ENCODE data around the gene HHATL.

The HHATL gene

DNA sequence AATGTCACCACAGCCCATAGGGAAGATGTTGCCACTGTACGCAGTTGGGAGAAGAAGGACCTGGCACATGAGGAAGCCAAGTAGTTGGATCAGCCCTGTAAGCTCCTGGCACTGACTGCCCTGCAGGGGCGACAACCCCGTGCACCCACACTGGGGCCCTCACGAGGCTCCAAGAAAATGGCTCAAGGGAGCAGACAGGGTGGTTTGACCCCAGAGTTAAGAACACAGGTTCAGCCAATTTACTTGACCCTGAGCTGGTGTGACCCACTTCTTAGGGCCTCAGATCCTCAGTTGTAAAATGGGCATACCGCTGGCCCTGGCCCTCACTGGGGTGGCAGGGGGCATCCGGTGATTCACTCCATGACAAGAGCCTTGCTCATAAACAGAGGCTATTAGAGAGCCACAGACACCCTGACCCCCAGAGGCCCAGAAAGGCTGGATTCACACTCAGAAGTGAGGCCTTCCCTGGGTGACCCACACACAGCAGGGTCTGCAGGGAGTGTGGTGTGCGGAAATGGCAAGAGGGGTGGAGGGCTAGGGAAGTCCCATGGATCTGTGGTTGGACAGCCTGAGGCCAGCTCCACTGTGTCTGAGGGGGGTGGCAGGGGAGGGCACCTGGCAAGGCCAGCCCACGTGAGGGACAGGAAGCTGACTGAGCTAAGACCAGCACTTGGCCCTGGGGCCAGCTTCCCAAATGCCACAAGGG is 1.7 kb upstream of the HHATL start:
- TF ChIP-seq, protein P1, sequence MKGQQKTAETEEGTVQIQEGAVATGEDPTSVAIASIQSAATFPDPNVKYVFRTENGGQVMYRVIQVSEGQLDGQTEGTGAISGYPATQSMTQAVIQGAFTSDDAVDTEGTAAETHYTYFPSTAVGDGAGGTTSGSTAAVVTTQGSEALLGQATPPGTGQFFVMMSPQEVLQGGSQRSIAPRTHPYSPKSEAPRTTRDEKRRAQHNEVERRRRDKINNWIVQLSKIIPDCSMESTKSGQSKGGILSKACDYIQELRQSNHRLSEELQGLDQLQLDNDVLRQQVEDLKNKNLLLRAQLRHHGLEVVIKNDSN (IDR thresholded peaks at IDR 0.05) = no peak
- TF ChIP-seq TCF12 (IDR thresholded peaks at IDR 0.05; ENCODE audit: low read depth) (no peak), NFIC (IDR thresholded peaks at IDR 0.05) (no peak), RAD21 (IDR thresholded peaks at IDR 0.05; ENCODE audit: low read depth) (no peak), CEBPB (IDR thresholded peaks at IDR 0.05) (no peak), YY1 (IDR thresholded peaks at IDR 0.05; ENCODE audit: low read depth) (no peak), TAF1 (IDR thresholded peaks at IDR 0.05; ENCODE audit: low read depth) (no peak), ZBTB7A (IDR thresholded peaks at IDR 0.05; ENCODE audit: low read depth) (no peak), EGR1 (IDR thresholded peaks at IDR 0.05) (no peak), FOXM1 (IDR thresholded peaks at IDR 0.05; ENCODE audit: borderline replicate concordance, low read depth) (no peak), TEAD4 (IDR thresholded peaks at IDR 0.05) (no peak), CREB1 (IDR thresholded peaks at IDR 0.05; ENCODE audit: low read depth) (no peak), EP300 (IDR thresholded peaks at IDR 0.05; ENCODE audit: borderline replicate concordance) (no peak)
- TF ChIP-seq, protein P2, sequence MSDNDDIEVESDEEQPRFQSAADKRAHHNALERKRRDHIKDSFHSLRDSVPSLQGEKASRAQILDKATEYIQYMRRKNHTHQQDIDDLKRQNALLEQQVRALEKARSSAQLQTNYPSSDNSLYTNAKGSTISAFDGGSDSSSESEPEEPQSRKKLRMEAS (IDR thresholded peaks at IDR 0.05) = no peak
- TF ChIP-seq, protein P3, sequence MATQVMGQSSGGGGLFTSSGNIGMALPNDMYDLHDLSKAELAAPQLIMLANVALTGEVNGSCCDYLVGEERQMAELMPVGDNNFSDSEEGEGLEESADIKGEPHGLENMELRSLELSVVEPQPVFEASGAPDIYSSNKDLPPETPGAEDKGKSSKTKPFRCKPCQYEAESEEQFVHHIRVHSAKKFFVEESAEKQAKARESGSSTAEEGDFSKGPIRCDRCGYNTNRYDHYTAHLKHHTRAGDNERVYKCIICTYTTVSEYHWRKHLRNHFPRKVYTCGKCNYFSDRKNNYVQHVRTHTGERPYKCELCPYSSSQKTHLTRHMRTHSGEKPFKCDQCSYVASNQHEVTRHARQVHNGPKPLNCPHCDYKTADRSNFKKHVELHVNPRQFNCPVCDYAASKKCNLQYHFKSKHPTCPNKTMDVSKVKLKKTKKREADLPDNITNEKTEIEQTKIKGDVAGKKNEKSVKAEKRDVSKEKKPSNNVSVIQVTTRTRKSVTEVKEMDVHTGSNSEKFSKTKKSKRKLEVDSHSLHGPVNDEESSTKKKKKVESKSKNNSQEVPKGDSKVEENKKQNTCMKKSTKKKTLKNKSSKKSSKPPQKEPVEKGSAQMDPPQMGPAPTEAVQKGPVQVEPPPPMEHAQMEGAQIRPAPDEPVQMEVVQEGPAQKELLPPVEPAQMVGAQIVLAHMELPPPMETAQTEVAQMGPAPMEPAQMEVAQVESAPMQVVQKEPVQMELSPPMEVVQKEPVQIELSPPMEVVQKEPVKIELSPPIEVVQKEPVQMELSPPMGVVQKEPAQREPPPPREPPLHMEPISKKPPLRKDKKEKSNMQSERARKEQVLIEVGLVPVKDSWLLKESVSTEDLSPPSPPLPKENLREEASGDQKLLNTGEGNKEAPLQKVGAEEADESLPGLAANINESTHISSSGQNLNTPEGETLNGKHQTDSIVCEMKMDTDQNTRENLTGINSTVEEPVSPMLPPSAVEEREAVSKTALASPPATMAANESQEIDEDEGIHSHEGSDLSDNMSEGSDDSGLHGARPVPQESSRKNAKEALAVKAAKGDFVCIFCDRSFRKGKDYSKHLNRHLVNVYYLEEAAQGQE (IDR thresholded peaks at IDR 0.05; ENCODE audit: low read depth) = no peak

DNA sequence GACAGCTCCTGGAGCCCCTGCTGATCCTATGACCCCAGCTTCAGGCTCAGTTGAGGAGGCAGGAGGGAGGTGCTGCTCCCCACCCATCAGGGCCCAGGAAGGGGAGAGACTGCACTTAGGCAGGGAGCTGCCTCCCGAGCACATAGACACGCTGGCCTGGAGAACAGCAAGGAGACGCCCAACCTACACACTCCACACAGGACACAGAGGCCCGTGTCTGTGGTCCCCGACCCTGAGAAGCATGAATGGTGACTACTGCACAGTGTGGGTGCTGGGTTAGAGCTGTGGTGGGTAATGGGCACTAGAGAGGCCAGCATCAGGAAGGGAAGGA is 1.1 kb upstream of the HHATL start:
- TF ChIP-seq TAF1 (IDR thresholded peaks at IDR 0.05; ENCODE audit: low read depth) (no peak), ZBTB7A (IDR thresholded peaks at IDR 0.05; ENCODE audit: low read depth) (no peak), YY1 (IDR thresholded peaks at IDR 0.05; ENCODE audit: low read depth) (no peak), CREB1 (IDR thresholded peaks at IDR 0.05; ENCODE audit: low read depth) (no peak), EGR1 (IDR thresholded peaks at IDR 0.05) (no peak), NFIC (IDR thresholded peaks at IDR 0.05) (no peak), EP300 (IDR thresholded peaks at IDR 0.05; ENCODE audit: borderline replicate concordance) (no peak), FOXM1 (IDR thresholded peaks at IDR 0.05; ENCODE audit: borderline replicate concordance, low read depth) (no peak), CEBPB (IDR thresholded peaks at IDR 0.05) (no peak), TEAD4 (IDR thresholded peaks at IDR 0.05) (no peak)
- TF ChIP-seq, protein P2 (IDR thresholded peaks at IDR 0.05) = no peak
- TF ChIP-seq, protein P3 (IDR thresholded peaks at IDR 0.05; ENCODE audit: low read depth) = no peak

DNA sequence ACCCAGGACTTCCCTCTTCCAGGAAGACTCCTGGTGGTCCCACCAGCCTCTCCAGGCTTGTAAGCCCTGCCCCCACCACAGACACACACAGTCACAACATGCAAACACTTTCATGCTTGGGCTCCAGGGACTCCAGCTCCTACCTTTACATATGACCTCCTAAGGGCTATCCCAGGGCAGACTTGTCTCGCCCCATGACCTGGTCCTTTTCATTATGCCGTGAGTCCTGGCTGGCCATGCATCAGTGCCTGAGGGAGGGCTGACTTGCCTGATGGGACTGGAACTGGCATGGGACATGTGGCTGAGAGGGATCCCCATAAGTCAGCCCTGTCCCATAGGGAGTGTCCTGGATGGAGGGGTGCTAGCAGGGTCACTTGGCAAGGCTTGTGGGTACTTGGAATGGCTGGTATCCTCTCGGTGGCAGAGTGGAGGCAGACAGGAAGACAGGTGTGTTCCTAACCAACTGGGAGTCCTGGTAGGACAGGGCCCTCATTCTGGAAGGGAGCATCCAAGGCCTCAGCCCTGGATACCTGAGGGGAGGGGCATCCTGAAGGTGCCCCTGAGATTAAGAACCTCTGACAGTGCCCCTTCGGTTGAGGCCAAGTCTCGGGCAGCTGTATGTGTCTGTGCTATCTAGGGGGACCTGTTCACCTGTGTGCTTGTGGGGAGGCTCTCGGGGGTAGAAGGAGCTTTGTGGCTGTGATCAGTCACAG is 540 bp upstream of the HHATL start:
- TF ChIP-seq TCF12 (IDR thresholded peaks at IDR 0.05; ENCODE audit: low read depth) (no peak), EGR1 (IDR thresholded peaks at IDR 0.05) (no peak), CREB1 (IDR thresholded peaks at IDR 0.05; ENCODE audit: low read depth) (no peak), TAF1 (IDR thresholded peaks at IDR 0.05; ENCODE audit: low read depth) (no peak), CEBPB (IDR thresholded peaks at IDR 0.05) (no peak), RAD21 (IDR thresholded peaks at IDR 0.05; ENCODE audit: low read depth) (no peak), FOXM1 (IDR thresholded peaks at IDR 0.05; ENCODE audit: borderline replicate concordance, low read depth) (no peak), NFIC (IDR thresholded peaks at IDR 0.05) (no peak), TEAD4 (IDR thresholded peaks at IDR 0.05) (no peak), ZBTB7A (IDR thresholded peaks at IDR 0.05; ENCODE audit: low read depth) (no peak), EP300 (IDR thresholded peaks at IDR 0.05; ENCODE audit: borderline replicate concordance) (no peak), YY1 (IDR thresholded peaks at IDR 0.05; ENCODE audit: low read depth) (no peak)
- TF ChIP-seq, protein P1 (IDR thresholded peaks at IDR 0.05) = no peak
- TF ChIP-seq, protein P3 (IDR thresholded peaks at IDR 0.05; ENCODE audit: low read depth) = no peak
- TF ChIP-seq, protein P2 (IDR thresholded peaks at IDR 0.05) = no peak

Measured in Ishikawa (cell line).